ENCODE results near the gene TMEM132A.

- TF ChIP-seq RAD21 (IDR thresholded peaks at IDR 0.05) (no peak), ZBTB33 (IDR thresholded peaks at IDR 0.05) (no peak), CTCF (IDR thresholded peaks at IDR 0.05; ENCODE audit: low read depth, low read length, missing input control) (no peak), MAX (IDR thresholded peaks at IDR 0.05) (no peak), EGR1 (IDR thresholded peaks at IDR 0.05; ENCODE audit: low read depth in 2 of 2) (no peak), REST (IDR thresholded peaks at IDR 0.05) (no peak), NR2F2 (IDR thresholded peaks at IDR 0.05) (no peak), YY1 (IDR thresholded peaks at IDR 0.05) (no peak), SP1 (IDR thresholded peaks at IDR 0.05) (no peak), RXRA (IDR thresholded peaks at IDR 0.05) (no peak), JUND (IDR thresholded peaks at IDR 0.05) (no peak), FOXA2 (IDR thresholded peaks at IDR 0.05) (no peak), HNF4G (IDR thresholded peaks at IDR 0.05) (no peak), GABPA (IDR thresholded peaks at IDR 0.05 in 1 of 2, conservative IDR thresholded peaks at IDR 0.05 in 1 of 2) (no peak)
Measured at GRCh38 chr11:60910711-60911380, 13.4 kb upstream of the TMEM132A start.
